HG02678 (cell line): ENCODE results near the gene ACSF2.

Source experiments
- ATAC-seq: cut with Tn5 transposase; IDR thresholded peaks from one replicate; pipeline ENCODE4 v1.9.1; 2021; ENCODE audit warnings: mild to moderate bottlenecking, moderate library complexity; ENCODE audit not compliant: unreplicated experiment

Gene ACSF2

GRCh38 chr17:50520483-50520882 is 94.5 kb downstream of the ACSF2 start:
- ATAC-seq = no peak

- ATAC-seq = no peak
These were observed 95.5 kb downstream of the ACSF2 start for GRCh38 chr17:50521514-50521913.

DNA sequence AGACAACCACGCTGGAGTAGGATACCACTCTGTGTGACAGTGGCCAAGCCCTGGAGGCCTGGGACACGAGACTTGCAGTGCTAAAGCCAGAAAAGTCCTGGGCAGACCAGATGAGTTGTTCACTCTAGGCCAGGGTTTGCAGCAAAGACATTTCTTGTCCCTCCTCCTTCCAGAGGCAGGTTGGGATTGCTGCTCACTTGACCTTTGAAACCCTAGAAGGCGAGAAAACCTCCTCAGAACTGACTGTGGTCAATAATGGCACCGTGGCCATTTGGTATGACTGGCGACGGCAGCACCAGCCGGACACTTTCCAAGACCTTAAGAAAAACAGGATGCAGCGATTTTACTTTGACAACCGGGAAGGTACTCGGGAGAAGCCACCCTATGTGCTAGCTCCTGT is 96.7 kb downstream of the ACSF2 start:
- ATAC-seq = no peak

DNA sequence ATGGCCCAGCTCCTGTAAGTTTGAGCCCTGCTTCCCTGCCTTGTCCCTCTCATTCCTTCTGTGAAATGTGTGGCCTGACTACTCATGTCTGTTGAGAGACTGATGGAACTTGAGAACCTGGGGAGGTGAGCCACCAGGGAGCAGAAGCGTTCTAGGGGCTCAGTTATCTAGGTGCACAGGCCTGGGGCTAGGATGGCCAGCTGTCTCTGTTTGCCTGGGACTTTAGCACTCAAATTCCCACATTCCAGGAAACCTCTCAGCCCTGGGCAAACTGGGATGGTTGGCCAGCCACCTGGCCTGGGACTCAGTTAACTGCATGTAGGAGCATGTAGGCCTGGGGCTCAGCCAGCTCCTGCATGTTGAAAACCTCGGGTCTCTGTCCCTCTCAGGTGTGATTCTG is 97.2 kb downstream of the ACSF2 start:
- no peak for ATAC-seq
